Activated effector memory CD4-positive, alpha-beta T cell treated with Interleukin-2 at 50 U/mL for 16 hours (primary cell): ENCODE measurements around the gene DIAPH3.

Experiments
- DNase-seq: peaks from one replicate; pipeline ENCODE4 v3.0.0-alpha.2; 2020

The DIAPH3 gene

DNA sequence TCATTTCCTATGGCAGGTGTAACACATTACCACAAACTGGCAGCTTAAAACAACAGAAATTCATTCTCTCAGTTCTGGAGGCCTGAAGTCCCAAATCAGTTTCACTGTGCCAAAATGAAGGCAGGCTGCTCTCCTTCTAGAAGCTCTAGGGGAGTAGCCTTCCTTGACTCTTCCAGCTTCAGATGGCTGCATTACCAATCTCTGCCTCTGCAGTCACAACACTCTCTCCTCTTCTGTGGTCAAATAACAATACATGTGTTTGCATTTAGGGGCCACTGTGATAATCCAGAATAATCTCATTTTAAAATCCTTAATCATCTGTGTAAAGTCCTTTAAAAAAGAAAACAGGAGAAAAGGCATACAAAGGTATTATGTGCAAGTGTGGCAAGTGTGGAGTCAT is 7.8 kb downstream of the DIAPH3 start:
- DNase-seq, result no peak

DNA sequence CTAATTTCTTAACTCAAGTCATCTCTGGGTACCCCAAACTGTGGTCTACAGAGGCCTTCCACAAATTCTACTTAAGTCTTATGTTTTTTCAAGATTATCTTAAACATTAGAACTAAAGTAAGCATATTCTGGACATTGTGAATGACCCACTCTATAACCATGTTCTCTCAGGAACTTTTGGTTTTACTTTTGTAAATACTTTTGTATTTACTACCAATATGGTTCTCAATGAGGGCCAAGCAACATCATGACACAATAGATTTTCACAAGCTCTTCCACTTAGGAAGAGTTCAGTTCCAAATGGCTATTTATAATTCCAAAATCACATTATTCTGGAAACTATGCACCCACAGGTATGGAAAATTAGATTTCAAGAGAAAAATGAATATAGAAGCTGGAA is 10.8 kb downstream of the DIAPH3 start:
- DNase-seq, result no peak

DNA sequence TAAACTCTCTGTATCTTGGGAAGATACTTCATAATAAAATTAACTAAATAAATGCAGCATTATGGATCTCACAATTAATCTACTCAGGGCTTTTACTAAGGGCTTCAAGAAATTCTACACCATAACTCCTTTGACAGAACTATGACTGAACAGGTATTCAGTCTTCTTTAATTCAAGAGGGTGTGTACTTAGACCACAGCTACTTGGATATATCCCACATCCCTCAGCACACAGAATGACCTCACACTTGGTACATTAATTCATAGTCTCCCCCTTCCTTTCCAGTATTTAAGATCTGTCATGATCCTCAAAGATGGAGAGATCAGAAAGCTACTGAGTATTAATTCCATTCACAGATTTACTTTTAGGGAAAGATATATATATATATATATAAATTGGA is 11.6 kb downstream of the DIAPH3 start:
- DNase-seq, result no peak

DNA sequence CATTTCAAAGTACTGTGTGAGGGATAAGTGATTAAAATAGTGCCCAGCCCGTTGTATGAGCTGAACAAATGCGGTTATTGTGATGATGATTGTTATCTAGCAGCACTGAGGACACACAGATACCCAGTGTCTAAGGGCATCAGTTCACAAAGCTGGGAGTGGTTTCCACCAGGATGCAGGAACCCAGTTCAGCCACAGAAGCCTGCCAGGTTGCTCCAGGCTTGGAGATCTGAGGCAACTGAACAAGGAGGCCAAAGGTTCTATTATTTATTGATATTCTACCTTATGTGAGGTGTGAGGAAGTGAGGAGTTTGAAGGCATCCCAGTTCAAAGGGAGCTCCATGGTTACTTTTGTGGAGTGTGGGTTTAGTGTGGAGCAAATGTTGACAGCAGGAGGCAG is 13.2 kb downstream of the DIAPH3 start:
- DNase-seq, result no peak

DNA sequence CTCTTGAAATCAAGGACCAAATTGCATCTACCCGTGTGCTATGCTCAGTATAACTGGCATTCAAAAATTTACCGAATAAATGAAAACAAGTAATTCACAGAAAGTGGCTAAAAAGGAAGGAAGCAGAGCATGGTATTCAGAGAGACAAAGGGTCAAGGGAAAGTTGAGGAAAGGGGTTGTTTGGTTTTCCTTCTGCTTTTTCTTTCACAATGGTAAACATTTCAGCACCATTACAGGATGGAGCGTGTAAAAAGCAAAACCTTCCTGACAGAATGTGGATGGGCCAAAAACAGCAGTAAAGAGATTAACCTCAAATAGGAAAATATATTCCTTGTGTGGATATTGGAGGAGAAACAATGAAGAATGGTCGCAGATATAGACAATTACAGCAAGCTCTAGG is 14.8 kb downstream of the DIAPH3 start:
- DNase-seq, result no peak

DNA sequence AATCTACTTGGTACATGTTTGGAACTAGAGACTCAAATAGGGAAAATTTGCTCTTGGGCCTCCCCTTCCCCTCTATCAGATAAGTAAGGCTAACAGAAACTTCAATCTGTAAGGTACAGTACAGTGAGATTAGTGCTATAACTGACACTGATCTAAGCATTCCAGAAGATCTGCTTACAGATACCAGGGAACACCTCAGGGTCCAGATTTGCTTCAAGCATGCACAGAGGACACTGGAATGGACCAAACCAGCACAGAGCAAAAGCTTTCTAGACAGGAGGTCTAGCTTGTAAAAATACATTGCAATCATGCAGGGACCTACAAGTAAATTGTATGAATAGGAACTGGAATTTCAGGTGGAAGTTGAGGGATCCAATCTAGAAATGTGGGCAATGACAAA is 16.4 kb downstream of the DIAPH3 start:
- DNase-seq, result no peak

DNA sequence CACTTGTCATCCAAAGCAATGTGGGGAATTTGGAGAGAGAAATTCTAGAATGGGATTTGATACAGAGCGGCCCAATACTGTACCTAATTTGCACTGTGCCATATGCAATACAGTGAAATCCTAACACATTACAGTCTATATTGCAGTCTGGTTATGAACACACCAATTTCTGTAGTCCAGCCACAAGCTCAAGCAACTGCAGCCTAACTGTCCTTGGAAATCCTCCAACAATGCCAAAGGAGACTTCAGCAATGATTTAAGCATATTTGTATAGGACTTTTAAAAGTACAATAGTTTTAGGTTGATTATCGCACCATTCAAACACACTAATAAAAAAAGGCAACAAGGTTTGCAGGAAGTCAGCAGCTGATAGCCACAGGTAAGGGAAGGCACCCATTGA is 17.3 kb downstream of the DIAPH3 start:
- no peak for DNase-seq

DNA sequence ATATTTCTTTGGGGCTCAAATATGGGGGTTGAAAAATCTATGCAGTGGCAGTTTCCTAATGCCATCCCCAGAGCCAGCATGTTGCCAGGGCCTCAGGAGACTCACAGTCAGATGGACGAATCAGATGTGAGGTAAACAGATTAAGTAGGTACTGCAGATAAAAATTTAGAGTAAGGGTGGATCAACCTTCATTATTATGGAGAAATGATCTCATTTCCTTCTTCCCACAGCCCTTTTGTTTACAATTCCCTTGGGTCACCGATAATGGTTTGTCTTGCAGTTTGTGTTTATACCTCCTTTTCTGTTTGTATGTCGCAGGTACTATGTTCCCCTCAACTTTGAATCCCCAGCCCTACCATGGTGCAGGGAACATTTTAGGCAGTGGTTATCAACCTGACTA is 20.0 kb downstream of the DIAPH3 start:
- no peak for DNase-seq

DNA sequence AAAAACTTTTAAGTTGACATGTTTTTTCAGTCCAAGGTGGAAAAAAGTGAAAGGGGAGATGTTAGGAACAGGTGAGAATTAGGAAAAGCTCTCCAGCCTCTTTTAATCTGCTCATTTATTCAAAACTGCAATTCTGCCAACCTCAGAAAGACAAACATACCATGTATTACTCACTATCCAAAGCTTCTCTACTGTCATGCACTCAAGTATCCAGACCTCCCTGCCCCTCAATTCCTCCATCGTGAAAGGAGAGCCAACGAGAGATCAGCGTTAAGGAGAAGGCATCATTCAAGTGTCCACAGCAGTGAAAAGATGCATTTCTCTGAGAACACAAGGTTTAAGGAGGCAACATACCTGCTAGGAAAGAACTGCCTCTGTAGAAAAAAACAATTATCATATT is 24.5 kb downstream of the DIAPH3 start:
- no peak for DNase-seq

DNA sequence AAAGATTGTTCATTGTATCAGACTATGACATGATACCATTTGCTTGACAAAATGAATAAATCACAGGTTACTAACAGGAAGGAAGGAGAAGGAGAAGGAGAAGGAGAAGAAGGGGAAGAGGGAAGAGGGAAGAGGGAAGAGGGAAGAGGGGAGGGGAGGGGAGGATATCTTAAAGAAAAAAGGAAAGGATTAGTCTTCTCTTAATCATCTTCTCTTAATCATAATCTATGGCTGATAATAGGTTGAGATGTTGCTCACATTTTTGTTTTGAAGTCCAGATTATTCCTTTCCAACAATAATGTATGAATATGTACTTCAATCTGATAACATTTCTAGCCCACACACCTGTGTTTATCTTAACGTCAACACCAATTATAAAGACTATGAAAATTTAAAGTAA is 25.1 kb downstream of the DIAPH3 start:
- DNase-seq, result no peak

DNA sequence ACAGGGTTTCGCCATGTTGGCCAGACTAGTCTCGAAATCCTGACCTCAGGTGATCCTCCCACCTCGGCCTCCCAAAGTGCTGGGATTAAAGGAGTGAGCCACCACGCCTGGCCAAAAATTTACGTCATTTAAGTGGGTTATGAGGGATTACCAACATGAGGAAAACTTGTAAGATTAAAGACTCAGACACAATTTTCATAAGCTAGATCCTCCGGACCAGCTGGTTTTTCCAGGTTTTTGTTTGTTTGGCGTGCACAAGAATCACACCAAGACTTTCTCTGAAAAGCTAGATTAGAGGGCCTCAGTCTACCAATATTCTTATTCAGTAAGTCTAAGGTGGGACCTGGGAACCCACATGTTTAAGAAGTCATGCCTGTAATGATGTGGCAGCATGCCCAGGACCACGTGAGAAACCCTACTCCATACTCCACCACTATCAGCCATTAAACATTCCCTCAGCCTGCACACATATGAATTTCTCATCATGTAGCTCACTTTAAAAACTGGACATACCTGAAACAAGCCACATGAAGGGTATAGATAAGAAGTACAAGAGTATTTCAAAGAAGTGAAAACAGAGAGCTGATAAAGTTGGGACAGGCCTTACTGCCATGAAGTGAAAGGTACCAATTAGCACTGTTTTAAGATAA is 25.7 kb downstream of the DIAPH3 start:
- no peak for DNase-seq

DNA sequence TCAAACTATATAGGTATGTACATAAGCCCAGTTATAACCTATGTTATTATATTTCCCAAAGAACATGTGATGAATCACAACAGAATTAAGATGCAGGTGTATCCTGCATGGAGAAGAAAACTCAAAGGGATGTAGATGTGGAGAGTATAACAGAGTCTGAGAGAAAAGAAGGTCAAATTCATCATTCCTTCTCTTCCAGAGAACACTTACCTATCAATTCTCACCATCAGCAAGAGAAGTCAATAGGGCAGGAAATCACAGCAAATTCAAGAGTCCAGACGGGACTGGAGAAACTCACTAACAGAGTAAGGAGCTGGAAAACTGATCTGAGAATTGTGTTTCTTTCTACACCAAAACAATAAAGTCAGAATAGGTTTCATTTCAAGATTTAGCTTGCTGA is 28.4 kb downstream of the DIAPH3 start:
- DNase-seq, result no peak

DNA sequence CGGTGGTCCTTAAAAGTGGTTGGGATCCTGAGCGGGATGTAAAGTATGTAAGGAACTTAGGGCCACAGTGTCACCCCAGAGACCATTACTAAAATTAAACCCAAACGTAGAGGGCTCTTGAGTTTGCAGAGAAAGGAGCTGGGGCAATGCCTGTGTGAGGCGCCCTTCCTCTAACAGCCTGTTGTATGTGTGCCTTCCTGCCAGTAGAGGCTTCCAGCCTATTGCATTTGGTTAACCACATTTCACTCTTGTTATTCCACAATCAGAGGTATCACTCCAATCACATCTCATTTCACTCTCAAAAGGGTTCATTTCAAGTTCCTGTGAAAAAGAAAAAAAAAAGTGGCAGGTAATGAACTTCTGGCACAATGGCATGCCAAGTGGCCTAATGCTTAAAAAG is 29.4 kb downstream of the DIAPH3 start:
- no peak for DNase-seq

DNA sequence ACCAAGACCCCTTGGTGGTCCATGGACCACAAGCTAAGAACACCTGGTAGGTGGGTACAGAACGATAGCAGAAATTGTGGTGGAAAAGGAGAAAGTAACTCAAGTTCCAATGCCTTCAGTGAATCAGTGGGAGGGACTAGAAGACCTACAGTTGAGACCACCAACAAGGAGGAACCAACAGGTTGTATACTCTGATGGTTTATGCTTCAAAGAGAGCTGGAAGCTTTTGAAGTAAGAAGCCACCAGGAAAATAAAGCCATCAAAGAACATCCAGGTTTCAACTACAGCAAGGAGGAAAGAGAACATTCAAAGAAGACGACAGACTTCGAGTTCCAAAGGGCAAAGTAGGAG is 42.4 kb downstream of the DIAPH3 start:
- DNase-seq, result no peak

DNA sequence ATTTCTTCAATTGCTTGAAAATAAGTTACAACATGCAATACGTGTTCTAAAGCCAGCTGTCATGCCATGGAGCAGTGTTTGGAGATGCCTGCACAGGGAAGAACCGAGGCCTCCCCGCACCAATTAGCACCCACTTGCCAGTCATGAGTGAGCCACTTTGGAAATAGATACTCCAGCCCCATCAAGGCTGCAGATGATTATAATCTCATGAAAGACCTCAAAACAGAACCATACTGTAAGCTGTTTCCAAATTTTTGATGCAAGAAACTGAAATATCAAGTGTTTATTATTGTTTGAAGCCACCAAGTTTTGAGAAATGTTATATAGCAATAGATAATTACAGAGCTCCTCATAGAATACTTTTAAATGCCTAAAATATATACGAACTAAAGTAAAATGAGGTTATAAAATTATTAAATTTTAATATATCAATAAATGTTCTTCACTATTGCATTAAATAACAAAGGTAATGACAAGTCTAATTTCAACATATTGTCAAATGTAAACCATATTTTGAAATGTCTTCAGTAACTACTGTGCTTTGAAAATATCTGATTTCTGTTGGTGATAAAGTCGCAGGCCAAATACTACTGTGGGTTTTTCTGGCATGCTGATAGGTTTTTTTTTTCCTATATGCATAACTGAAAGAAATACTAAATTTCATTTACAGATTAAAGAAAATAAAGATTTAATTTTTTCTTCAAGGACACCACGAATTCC is 43.0 kb downstream of the DIAPH3 start:
- no peak for DNase-seq

DNA sequence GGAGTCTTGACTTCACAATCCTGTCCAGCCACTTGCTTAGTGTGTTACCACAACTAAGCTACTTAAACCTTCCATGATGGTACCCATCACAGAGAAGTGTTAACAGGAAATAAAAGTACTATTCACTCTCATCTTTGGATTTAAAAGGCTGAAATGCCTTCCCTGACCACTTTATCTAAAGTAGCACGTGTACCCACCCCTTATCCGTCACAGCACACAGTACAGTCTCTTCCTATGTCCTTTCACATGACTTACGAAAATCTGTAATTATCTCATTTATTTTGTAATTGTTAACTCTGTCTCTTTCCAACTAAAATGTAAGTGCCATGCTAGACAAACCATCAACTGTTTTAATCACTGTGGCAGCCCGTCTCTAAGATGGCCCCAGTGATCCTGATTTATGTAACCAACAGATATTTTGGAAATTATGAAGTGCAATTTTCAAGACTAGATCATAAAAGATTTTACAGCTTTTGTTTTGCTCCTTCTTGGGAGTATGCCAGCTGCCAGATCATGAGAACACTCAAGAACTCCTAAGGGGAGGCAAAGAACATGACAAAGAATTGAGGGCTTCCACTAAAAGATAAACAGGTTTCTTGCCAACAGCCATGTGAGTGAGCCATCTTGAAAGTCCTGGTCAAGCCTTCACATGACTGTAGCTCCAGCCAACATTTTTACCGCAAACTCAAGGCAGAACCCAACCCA is 44.9 kb downstream of the DIAPH3 start:
- no peak for DNase-seq

DNA sequence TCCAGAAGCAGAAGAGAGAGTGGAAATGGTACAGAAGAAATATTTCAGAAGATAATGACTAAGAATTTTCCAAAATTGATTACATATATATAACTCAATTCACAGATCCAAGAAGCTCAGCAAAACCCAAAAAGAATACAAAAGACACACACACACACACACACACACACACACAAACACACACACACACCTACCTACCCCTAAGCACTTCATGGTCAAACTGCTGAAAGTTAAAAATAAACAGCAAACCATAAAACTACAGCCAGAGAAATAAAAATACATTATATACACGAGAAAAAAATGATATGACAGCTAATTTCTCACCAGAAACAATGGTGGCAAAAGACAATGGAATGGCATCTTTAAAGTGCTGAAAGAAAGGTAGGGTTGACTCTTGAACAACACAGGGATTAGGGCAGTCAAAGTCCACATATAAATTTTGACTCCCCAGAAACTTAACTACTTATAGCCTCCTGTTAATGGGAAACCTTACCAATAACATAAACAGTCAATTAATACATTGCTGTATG is 49.2 kb downstream of the DIAPH3 start:
- no peak for DNase-seq

DNA sequence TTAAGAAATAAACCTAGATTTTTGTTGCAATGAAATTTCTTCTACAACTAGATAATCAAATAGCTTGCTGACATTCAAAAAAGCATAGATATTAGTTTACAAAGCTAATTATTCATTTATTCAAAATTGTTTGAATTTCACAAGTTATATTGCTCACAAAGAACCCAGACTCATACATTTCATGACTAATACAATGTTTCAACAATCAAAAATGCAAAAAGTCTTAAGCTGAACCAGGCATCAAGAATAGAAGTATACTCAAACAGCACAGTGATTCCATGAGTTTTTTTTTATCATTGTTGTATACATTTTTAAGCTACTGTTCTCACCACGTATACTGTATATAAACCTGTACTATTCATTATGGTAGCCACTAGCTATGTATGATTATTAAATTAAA is 51.0 kb downstream of the DIAPH3 start:
- no peak for DNase-seq

DNA sequence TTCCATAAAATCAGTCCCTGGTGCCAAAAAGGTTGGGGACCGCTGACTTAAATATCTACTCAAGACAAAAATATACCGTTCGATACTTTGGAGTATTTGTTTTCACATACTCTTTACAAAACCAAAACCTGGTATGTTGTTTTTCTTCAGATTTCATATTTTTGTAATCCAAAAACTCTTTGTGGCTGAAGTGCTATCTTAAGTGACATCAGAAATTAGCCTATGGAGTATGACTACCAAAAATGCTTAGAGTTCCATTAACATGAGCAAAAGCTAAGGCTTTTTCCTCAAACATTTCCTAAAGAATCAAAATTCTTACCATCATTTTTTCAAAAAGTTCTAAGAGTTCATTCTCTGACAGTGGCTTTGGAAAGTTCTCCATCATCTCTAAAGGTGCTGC is 52.0 kb downstream of the DIAPH3 start:
- no peak for DNase-seq

DNA sequence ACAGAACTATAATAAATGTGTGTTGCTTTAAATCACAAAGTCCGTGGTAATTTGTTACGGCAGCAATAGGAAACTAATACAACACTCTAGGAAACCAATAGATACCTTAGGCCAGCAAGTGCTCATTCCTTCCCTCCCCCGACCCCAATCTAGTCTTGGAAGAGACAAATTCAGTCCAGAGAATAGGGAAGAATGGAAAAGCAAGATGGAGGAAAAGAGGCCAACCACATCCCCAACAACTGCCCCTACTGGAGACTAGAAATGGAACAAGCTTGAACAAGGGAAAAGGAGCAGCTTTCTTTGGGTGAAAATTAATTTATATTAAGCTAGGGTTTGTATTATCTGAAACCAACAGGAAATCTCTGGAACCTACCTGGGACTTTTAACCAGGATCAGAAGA is 54.4 kb downstream of the DIAPH3 start:
- no peak for DNase-seq

DNA sequence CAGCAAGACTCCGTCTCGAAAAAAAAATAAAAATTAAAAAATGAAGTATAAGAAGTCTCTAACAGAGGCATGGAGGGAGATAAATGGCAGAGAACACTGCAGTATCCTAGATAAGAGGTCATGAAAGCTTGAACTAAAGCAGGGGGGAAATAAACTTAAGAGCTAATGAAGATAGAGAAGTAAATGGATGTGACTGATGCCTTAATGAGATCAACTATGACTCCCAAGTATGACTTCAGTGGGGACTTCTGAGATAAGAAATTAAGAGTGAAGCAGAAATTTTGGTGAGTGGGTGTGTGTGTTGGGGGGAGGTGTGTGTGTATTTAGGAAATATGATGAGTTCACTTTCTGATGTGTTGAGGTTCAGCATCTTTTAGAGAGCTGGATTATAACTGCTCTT is 55.1 kb downstream of the DIAPH3 start:
- DNase-seq, result no peak

DNA sequence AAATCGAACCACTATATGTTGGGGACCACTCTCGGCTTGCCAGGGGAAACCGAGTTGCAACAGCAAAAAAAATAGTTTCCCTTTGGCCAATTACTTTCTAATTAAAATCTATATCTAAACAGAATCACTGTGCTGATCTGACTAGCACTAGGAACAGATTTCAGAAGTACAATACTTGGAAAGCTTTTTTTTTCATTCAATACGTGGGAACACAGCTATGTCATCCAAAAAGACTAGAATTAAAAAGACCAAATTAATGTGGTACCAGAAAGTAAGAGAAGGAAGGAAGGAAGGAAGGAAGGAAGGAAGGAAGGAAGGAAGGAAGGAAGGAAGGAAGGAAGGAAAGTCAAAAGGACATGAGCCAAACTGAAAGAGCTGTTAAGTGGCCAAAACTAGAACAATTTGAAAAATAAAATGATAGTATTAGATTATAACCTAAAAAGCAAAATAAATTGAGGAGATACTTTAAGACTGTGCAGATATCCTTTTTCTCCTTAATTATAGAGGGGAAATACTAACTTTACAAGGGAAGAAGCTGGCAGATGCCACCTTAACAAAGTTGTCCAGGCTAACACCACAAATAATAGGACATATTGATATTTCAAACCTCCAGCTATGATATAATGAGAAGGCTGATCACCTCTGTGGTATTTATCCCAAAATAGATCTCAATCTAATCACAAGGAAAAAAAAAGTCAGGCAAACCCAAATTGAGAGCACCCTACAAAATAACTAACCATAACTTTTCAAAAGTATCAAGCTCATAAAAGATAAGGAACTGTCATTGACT is 63.9 kb downstream of the DIAPH3 start:
- DNase-seq, result no peak

DNA sequence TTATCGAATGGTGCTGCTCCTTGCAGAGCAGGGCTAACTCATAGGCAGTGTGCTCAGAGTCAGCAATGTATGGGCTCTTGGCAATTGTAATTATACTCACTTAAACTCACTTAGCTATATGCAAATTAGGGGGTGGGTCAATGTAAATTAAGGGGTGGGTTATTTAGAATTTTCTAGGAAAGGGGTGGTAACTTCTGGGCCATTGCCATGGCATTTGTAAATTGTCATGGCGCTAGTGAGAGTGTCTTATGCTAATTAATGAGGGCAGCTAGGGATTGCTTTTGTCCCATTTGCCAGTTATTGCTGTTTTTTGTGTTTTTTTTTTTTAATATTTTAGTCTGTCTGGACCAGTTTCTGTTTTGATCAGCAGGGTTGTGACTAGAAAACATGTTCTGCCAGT is 68.4 kb downstream of the DIAPH3 start:
- DNase-seq, result no peak
